ENCODE data around the gene ZNRF3. TPM values are rescaled to one million over a fixed set of nuclear protein-coding genes. Genes with fewer than 3 reads are reported as not detected.
"Not testable (repeated sequence)": the region's sequence is repeated elsewhere in the genome, so short reads cannot be mapped to it uniquely, and the experiment has no call there.

ZNRF3 gene
- total RNA-seq (1.3 TPM), polyA plus RNA-seq (1.1 TPM)
- long read RNA-seq, donor 1: 0 reads
- long read RNA-seq, donor 2, full-length matches to known transcripts: 1 of 1 reads
- long read RNA-seq, donor 2, partial matches to known transcripts: 0 of 1 reads
- long read RNA-seq, donor 2, other reads (novel, unspliced or antisense): 0 of 1 reads
- long read RNA-seq, donor 3: 0 reads
- long read RNA-seq, donor 4: 0 reads
- long read RNA-seq, donor 5: 0 reads
- long read RNA-seq, donor 6: 0 reads
- long read RNA-seq, donor 7: 0 reads
- long read RNA-seq, donor 8: 0 reads
- long read RNA-seq, donor 9: 0 reads
- long read RNA-seq, donor 10, full-length matches to known transcripts: 2 of 2 reads
- long read RNA-seq, donor 10, partial matches to known transcripts: 0 of 2 reads
- long read RNA-seq, donor 10, other reads (novel, unspliced or antisense): 0 of 2 reads

- peaks cover 7 to 14% of the 10 kb centered on the region in 2 donors for H3K4me1 ChIP-seq (ENCODE audit: control insufficient read depth in 2 of 2, insufficient read depth in 2 of 2, low read length in 2 of 2)
- DNase-seq (ENCODE audit: low read depth in 6 of 9, low spot score in 9 of 9): peak; percentile 25 to 87 (median 65)
- no peaks in the 10 kb centered on the region for H3K36me3 ChIP-seq (ENCODE audit: control insufficient read depth in 2 of 2, insufficient read depth in 2 of 2, low read length in 1 of 2)
- 2% methylated on average over 85 of the region's 85 CpGs for WGBS
- peaks cover 17 to 44% of the 10 kb centered on the region in 2 donors for H3K27me3 ChIP-seq (ENCODE audit: control insufficient read depth in 2 of 2, insufficient read depth in 1 of 2, low read length in 1 of 2)
- peak within 1 kb of the TSS; percentile 11 to 46 for H3K27ac ChIP-seq (ENCODE audit: low read depth in 1 of 2, low read length in 1 of 2)
- H3K4me3 ChIP-seq (ENCODE audit: low read length in 2 of 2): peak within 1 kb of the TSS; percentile 48 to 60
- peaks cover 1 to 5% of the 10 kb centered on the region in 2 donors for H3K9me3 ChIP-seq (ENCODE audit: control insufficient read depth in 2 of 2, insufficient read depth in 1 of 2, low read length in 1 of 2)
Measured at GRCh38 chr22:28882878-28883656, at the start of gene ZNRF3. Gene ZNRF3 (plus strand): TSS chr22:28883572. CDS start chr22:28883767, 195 bp downstream.

- Histone ChIP-seq H3K27me3 (ENCODE audit: control insufficient read depth in 2 of 2, insufficient read depth in 1 of 2, low read length in 1 of 2) (no peaks in the 10 kb centered on the region), H3K9me3 (ENCODE audit: control insufficient read depth in 2 of 2, insufficient read depth in 1 of 2, low read length in 1 of 2) (no peaks in the 10 kb centered on the region), H3K4me3 (ENCODE audit: low read length in 2 of 2) (no peak overlapping the region), H3K27ac (ENCODE audit: low read depth in 1 of 2, low read length in 1 of 2) (no peak overlapping the region), H3K4me1 (ENCODE audit: control insufficient read depth in 2 of 2, insufficient read depth in 2 of 2, low read length in 2 of 2) (no peaks in the 10 kb centered on the region), H3K36me3 (ENCODE audit: control insufficient read depth in 2 of 2, insufficient read depth in 2 of 2, low read length in 1 of 2) (peaks cover 0 to 3% of the 10 kb centered on the region in 2 donors)
- 96% methylated on average over 11 of the region's 11 CpGs for WGBS
- DNase-seq (ENCODE audit: low read depth in 6 of 9, low spot score in 9 of 9): no peak
Measured at GRCh38 chr22:28835630-28836189, 47.7 kb upstream of the ZNRF3 start.

- H3K27ac ChIP-seq (ENCODE audit: low read depth in 1 of 2, low read length in 1 of 2): no peak overlapping the region
- H3K36me3 ChIP-seq (ENCODE audit: control insufficient read depth in 2 of 2, insufficient read depth in 2 of 2, low read length in 1 of 2): no peaks in the 10 kb centered on the region
- H3K27me3 ChIP-seq (ENCODE audit: control insufficient read depth in 2 of 2, insufficient read depth in 1 of 2, low read length in 1 of 2): no peaks in the 10 kb centered on the region
- DNase-seq (ENCODE audit: low read depth in 6 of 9, low spot score in 9 of 9): no peak
- no peaks in the 10 kb centered on the region for H3K4me1 ChIP-seq (ENCODE audit: control insufficient read depth in 2 of 2, insufficient read depth in 2 of 2, low read length in 2 of 2)
- H3K4me3 ChIP-seq (ENCODE audit: low read length in 2 of 2): no peak overlapping the region
- 94% methylated on average over 6 of the region's 6 CpGs for WGBS
- no peaks in the 10 kb centered on the region for H3K9me3 ChIP-seq (ENCODE audit: control insufficient read depth in 2 of 2, insufficient read depth in 1 of 2, low read length in 1 of 2)
Measured at GRCh38 chr22:28837640-28838039, 45.7 kb upstream of the ZNRF3 start.

- DNase-seq (ENCODE audit: low read depth in 6 of 9, low spot score in 9 of 9): no peak
- no peaks in the 10 kb centered on the region for H3K27me3 ChIP-seq (ENCODE audit: control insufficient read depth in 2 of 2, insufficient read depth in 1 of 2, low read length in 1 of 2)
Measured at GRCh38 chr22:28838971-28839370, 44.4 kb upstream of the ZNRF3 start.

GRCh38 chr22:28841111-28841510 lies 42.3 kb upstream of the ZNRF3 start:
- H3K27ac ChIP-seq (ENCODE audit: low read depth in 1 of 2, low read length in 1 of 2): no peak overlapping the region
- no peaks in the 10 kb centered on the region for H3K36me3 ChIP-seq (ENCODE audit: control insufficient read depth in 2 of 2, insufficient read depth in 2 of 2, low read length in 1 of 2)
- no peaks in the 10 kb centered on the region for H3K4me1 ChIP-seq (ENCODE audit: control insufficient read depth in 2 of 2, insufficient read depth in 2 of 2, low read length in 2 of 2)
- no peak for DNase-seq (ENCODE audit: low read depth in 6 of 9, low spot score in 9 of 9)
- no peaks in the 10 kb centered on the region for H3K27me3 ChIP-seq (ENCODE audit: control insufficient read depth in 2 of 2, insufficient read depth in 1 of 2, low read length in 1 of 2)
- H3K9me3 ChIP-seq (ENCODE audit: control insufficient read depth in 2 of 2, insufficient read depth in 1 of 2, low read length in 1 of 2): no peaks in the 10 kb centered on the region
- no peak overlapping the region for H3K4me3 ChIP-seq (ENCODE audit: low read length in 2 of 2)
- 97% methylated on average over 5 of the region's 5 CpGs for WGBS

More at GRCh38 chr22:28838971-28839370, 44.4 kb upstream of the ZNRF3 start:
- Histone ChIP-seq H3K9me3 (ENCODE audit: control insufficient read depth in 2 of 2, insufficient read depth in 1 of 2, low read length in 1 of 2) (no peaks in the 10 kb centered on the region), H3K27ac (ENCODE audit: low read depth in 1 of 2, low read length in 1 of 2) (no peak overlapping the region), H3K4me1 (ENCODE audit: control insufficient read depth in 2 of 2, insufficient read depth in 2 of 2, low read length in 2 of 2) (no peaks in the 10 kb centered on the region), H3K4me3 (ENCODE audit: low read length in 2 of 2) (no peak overlapping the region), H3K36me3 (ENCODE audit: control insufficient read depth in 2 of 2, insufficient read depth in 2 of 2, low read length in 1 of 2) (no peaks in the 10 kb centered on the region)
- WGBS: 96% methylated on average over 5 of the region's 5 CpGs

- no peak overlapping the region for H3K27ac ChIP-seq (ENCODE audit: low read depth in 1 of 2, low read length in 1 of 2)
- H3K27me3 ChIP-seq (ENCODE audit: control insufficient read depth in 2 of 2, insufficient read depth in 1 of 2, low read length in 1 of 2): no peaks in the 10 kb centered on the region
- DNase-seq (ENCODE audit: low read depth in 6 of 9, low spot score in 9 of 9): no peak
- H3K4me1 ChIP-seq (ENCODE audit: control insufficient read depth in 2 of 2, insufficient read depth in 2 of 2, low read length in 2 of 2): no peaks in the 10 kb centered on the region
- peaks cover 0 to 10% of the 10 kb centered on the region in 2 donors for H3K9me3 ChIP-seq (ENCODE audit: control insufficient read depth in 2 of 2, insufficient read depth in 1 of 2, low read length in 1 of 2)
- H3K4me3 ChIP-seq (ENCODE audit: low read length in 2 of 2): no peak overlapping the region
- H3K36me3 ChIP-seq (ENCODE audit: control insufficient read depth in 2 of 2, insufficient read depth in 2 of 2, low read length in 1 of 2): no peaks in the 10 kb centered on the region
- WGBS: 98% methylated on average over 2 of the region's 2 CpGs
Measured at GRCh38 chr22:28843633-28844032, 39.7 kb upstream of the ZNRF3 start.

- not testable (repeated sequence) for H3K4me3 ChIP-seq (ENCODE audit: low read length in 2 of 2); H3K27ac ChIP-seq (ENCODE audit: low read depth in 1 of 2, low read length in 1 of 2); H3K9me3 ChIP-seq (ENCODE audit: control insufficient read depth in 2 of 2, insufficient read depth in 1 of 2, low read length in 1 of 2); H3K4me1 ChIP-seq (ENCODE audit: control insufficient read depth in 2 of 2, insufficient read depth in 2 of 2, low read length in 2 of 2); DNase-seq (ENCODE audit: low read depth in 6 of 9, low spot score in 9 of 9); H3K27me3 ChIP-seq (ENCODE audit: control insufficient read depth in 2 of 2, insufficient read depth in 1 of 2, low read length in 1 of 2); H3K36me3 ChIP-seq (ENCODE audit: control insufficient read depth in 2 of 2, insufficient read depth in 2 of 2, low read length in 1 of 2)
- 98% methylated on average over 2 of the region's 2 CpGs for WGBS
Measured at GRCh38 chr22:28844277-28844676, 39.1 kb upstream of the ZNRF3 start.

GRCh38 chr22:28846994-28847393 lies 36.4 kb upstream of the ZNRF3 start:
- Histone ChIP-seq H3K36me3 (ENCODE audit: control insufficient read depth in 2 of 2, insufficient read depth in 2 of 2, low read length in 1 of 2) (no peaks in the 10 kb centered on the region), H3K4me3 (ENCODE audit: low read length in 2 of 2) (no peak overlapping the region), H3K9me3 (ENCODE audit: control insufficient read depth in 2 of 2, insufficient read depth in 1 of 2, low read length in 1 of 2) (peaks cover 0 to 10% of the 10 kb centered on the region in 2 donors), H3K27ac (ENCODE audit: low read depth in 1 of 2, low read length in 1 of 2) (no peak overlapping the region), H3K4me1 (ENCODE audit: control insufficient read depth in 2 of 2, insufficient read depth in 2 of 2, low read length in 2 of 2) (no peaks in the 10 kb centered on the region), H3K27me3 (ENCODE audit: control insufficient read depth in 2 of 2, insufficient read depth in 1 of 2, low read length in 1 of 2) (no peaks in the 10 kb centered on the region)
- WGBS: 98% methylated on average over 2 of the region's 2 CpGs
- no peak for DNase-seq (ENCODE audit: low read depth in 6 of 9, low spot score in 9 of 9)

Measured in thymus (tissue), 14 donors.